Right atrium auricular region (tissue), 2 donors: ENCODE data around the gene NAT14. TPM values are rescaled to one million over a fixed set of nuclear protein-coding genes. Genes with fewer than 3 reads are reported as not detected.
A peak's percentile ranks its signal among the peaks of the same experiment; 100 is the strongest.
"Not testable (repeated sequence)": the region's sequence is repeated elsewhere in the genome, so short reads cannot be mapped to it uniquely, and the experiment has no call there.

Experiments used
- DNase-seq: peaks from one replicate; pipeline ENCODE4 v3.0.0-alpha.2; 2019; ENCODE audit warnings: low spot score
- H3K27ac ChIP-seq, 2 donors: fragments of 200-600 bp; sonication (generic); 1 replicate in 1 of 2; 2 replicates in 1 of 2; pipeline ENCODE4 v1.5.1; 2016 to 2019
- H3K27me3 ChIP-seq, 2 donors: fragments of 200-600 bp; sonication (generic); one replicate each; pipeline versions ENCODE4 v1.5.1 to v1.6.0; 2017 to 2019
- H3K36me3 ChIP-seq: fragments of 200-600 bp; sonication (generic); one replicate; pipeline ENCODE4 v1.5.1; 2016
- H3K4me1 ChIP-seq, 2 donors: fragments of 200-600 bp; sonication (generic); one replicate each; pipeline versions ENCODE4 v1.5.1 to v1.6.0; 2017 to 2019
- H3K4me3 ChIP-seq, 2 donors: fragments of 200-600 bp; sonication (generic); 1 replicate in 1 of 2; 2 replicates in 1 of 2; pipeline ENCODE4 v1.5.1; 2017 to 2019; ENCODE audit warnings: mild to moderate bottlenecking in 1 of 2, moderate library complexity in 1 of 2
- H3K9me3 ChIP-seq, 2 donors: fragments of 200-600 bp; sonication (generic); one replicate each; pipeline ENCODE4 v1.5.1; 2019
- total RNA-seq, 2 donors: library from RNA; depleted of rRNA; stranded (reverse); fragments of >200 nt; gene quantifications; one replicate each; pipeline ENCODE4 v1.1.0, GENCODE V29; 2016
- TF ChIP-seq, protein P1 (sequence below), 2 donors: fragments of 200-600 bp; sonication (generic); IDR thresholded peaks; one replicate each; pipeline ENCODE4 v1.5.1; 2019; ENCODE audit warnings: antibody characterized with exemption in 2 of 2

Gene NAT14
- total RNA-seq, 2 donors from 2014 or later: 2.3 to 7.0 TPM

DNA sequence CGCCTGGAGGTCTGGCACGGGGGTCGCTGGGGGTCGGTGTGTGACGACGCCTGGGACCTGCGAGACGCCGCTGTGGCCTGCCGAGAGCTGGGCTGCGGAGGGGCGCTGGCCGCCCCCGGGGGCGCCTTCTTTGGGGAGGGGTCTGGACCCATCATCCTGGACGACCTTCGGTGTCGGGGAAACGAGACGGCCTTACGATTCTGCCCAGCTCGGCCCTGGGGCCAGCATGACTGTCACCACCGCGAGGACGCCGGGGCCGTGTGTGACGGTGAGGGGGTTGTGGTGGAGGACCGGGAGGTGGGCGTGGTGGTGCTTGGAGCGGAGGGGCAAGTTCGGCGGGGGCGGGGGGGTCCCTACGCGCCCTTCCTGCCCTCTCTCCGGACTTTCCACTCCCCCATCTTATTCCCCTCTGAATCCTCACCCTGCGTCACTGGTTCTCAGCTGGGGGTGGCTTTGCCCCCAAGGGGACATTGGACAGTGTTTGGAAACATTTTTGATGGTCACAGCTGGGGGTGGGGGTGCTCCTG is 8.7 kb downstream of the NAT14 start:
- no peaks in the 10 kb centered on the region for H3K9me3 ChIP-seq
- H3K27me3 ChIP-seq: no peaks in the 10 kb centered on the region
- TF ChIP-seq, protein P1, sequence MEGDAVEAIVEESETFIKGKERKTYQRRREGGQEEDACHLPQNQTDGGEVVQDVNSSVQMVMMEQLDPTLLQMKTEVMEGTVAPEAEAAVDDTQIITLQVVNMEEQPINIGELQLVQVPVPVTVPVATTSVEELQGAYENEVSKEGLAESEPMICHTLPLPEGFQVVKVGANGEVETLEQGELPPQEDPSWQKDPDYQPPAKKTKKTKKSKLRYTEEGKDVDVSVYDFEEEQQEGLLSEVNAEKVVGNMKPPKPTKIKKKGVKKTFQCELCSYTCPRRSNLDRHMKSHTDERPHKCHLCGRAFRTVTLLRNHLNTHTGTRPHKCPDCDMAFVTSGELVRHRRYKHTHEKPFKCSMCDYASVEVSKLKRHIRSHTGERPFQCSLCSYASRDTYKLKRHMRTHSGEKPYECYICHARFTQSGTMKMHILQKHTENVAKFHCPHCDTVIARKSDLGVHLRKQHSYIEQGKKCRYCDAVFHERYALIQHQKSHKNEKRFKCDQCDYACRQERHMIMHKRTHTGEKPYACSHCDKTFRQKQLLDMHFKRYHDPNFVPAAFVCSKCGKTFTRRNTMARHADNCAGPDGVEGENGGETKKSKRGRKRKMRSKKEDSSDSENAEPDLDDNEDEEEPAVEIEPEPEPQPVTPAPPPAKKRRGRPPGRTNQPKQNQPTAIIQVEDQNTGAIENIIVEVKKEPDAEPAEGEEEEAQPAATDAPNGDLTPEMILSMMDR (IDR thresholded peaks at IDR 0.05): no peak
- no peak for DNase-seq
- peak overlapping the region; percentile 74 to 86 for H3K27ac ChIP-seq
- H3K36me3 ChIP-seq: no peaks in the 10 kb centered on the region
- H3K4me3 ChIP-seq: peak overlapping the region in 1 of 2 donors; percentile 44
- peaks cover 0 to 26% of the 10 kb centered on the region in 2 donors for H3K4me1 ChIP-seq

DNA sequence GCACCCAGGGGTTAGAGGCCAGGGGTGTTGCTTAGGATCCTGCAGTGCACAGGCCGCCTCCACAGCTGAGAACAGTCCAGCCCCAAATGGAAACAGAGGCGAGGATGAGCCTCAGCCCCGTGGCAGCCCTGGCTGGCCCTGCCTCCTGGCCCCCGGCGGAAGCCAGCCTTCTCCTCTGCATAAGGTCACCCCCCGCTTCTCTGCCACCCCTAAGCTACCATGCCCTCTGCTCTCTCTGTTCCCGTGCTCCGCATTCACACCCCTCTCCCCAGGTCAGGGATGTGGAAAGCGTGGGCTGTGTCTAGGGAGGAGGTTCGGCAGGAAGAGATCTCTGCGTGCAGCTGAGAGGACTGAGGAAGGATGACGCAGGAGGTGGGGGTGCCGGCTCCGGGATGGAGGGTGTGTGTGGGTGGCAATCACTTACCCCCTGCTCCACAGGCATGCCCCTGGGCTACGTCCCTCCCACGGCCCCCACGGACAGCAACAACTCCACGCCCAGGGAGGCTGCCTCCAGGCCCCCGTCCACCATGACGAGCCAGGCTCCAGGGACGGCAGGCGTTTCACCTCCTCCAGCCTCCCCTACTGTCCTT is 9.3 kb downstream of the NAT14 start:
- peaks cover 0 to 23% of the 10 kb centered on the region in 2 donors for H3K4me1 ChIP-seq

DNA sequence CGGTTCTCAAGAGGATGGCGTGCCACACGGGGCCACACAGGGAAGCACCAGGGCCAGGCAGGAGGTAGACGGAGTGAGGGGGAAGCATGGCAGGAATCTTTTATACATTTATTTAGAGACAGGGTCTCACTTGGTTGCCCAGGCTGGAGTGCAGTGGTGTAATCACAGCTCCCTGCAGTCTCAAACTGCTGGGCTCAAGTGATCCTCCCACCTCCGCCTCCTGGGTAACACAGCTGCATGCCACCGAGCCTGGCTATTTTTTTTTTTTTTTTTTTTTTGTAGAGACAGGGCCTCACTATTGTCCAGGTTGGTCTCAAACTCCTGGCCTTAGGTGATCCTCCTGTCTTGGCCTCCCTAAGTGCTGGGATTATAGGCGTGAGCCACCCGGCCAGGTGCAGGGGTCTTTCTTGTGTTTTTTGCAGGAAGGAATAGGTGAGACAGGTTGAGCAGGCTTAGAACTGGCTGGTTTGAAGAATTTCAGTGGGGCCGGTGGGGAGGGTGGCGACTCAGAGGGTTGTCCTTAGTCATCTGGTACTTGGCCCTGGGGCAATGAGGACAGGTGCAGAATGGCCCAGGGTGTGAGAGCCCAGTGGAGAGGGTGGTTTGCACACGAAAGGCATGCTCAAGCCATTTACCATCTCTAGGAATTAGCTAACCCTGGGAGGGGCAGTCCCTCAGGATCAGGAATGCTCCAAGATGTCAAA is 10.8 kb downstream of the NAT14 start:
- DNase-seq: no peak
- Histone ChIP-seq H3K4me1 (peaks cover 0 to 21% of the 10 kb centered on the region in 2 donors), H3K27me3 (no peaks in the 10 kb centered on the region), H3K9me3 (no peaks in the 10 kb centered on the region), H3K4me3 (no peak overlapping the region), H3K36me3 (no peaks in the 10 kb centered on the region), H3K27ac (no peak overlapping the region)
- TF ChIP-seq, protein P1 (IDR thresholded peaks at IDR 0.05): no peak

More for the DNA sequence above, 9.3 kb downstream of the NAT14 start:
- Histone ChIP-seq H3K36me3 (no peaks in the 10 kb centered on the region), H3K27me3 (no peaks in the 10 kb centered on the region), H3K4me3 (peak overlapping the region; percentile 23 to 44), H3K27ac (peak overlapping the region; percentile 74 to 86), H3K9me3 (no peaks in the 10 kb centered on the region)
- TF ChIP-seq, protein P1 (IDR thresholded peaks at IDR 0.05): no peak
- peak; percentile 79 for DNase-seq

DNA sequence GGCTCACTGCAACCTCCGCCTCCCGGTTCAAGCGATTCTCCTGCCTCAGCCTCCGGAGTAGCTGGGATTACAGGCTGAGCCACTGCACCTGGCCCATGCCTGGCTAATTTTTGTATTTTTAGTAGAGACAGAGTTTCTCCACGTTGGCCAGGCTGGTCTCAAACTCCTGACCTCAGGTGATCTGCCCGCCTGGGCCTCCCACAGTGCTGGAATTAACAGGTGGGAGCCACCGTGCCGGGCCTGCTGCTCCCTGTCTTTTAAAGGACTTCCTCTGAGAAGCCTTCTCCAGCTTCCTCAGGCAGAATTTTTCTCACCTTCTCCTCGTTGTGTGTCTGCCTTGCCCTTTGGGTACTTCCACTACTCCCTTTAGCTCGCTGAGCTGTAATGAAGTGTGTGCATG is 11.8 kb downstream of the NAT14 start:
- not testable (repeated sequence) for H3K36me3 ChIP-seq, H3K27ac ChIP-seq, H3K27me3 ChIP-seq, H3K4me3 ChIP-seq, DNase-seq, H3K9me3 ChIP-seq
- peaks cover 0 to 17% of the 10 kb centered on the region in 2 donors for H3K4me1 ChIP-seq

DNA sequence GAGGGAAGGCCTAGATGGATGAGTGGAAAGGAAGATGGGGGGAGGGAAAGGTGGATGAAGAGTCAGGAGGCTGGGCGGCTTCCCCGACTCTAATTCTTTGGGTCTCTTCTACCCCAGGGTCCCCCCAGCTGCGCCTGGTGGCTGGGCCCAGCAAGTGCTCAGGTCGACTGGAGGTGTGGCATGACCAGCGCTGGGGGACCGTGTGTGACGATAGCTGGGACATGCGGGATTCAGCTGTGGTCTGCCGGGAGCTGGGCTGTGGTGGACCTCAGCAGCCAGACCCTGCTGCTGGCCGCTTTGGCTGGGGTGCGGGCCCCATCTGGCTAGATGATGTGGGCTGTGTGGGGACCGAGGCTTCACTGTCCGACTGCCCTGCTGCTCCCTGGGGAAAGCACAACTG is 12.8 kb downstream of the NAT14 start:
- Histone ChIP-seq H3K27me3 (no peaks in the 10 kb centered on the region), H3K27ac (no peak overlapping the region), H3K36me3 (no peaks in the 10 kb centered on the region), H3K9me3 (no peaks in the 10 kb centered on the region), H3K4me3 (no peak overlapping the region), H3K4me1 (peaks cover 0 to 13% of the 10 kb centered on the region in 2 donors)
- TF ChIP-seq, protein P1 (IDR thresholded peaks at IDR 0.05): no peak
- no peak for DNase-seq

DNA sequence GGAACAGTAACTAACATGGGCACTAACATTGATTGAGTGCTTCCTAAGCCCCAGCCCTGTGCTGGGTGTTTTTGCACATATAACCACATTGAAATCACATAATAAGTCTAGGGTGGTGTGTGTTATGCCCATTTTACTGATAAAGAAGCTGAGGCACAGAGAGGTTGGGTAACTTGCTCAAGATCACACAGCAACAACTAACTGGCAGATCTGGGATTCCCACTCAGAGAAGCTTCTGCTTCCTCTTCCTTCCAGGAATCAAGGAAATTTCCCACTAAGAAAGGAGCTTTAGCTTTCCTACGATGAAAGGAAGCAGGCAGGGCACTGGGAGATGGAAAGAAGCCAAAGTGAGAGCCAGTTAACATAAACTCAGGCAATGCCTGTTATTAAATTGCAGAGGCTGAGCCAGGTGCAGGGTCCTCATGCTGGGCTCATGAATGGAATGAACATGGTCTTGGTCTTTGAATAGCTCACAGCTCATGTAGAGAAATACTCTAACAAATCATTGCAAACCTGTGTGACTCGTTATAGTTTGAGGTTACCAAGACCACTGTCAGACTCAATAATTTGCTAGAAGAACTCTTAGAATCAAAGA is 13.4 kb downstream of the NAT14 start:
- no peaks in the 10 kb centered on the region for H3K36me3 ChIP-seq

More for the DNA sequence above, 13.4 kb downstream of the NAT14 start:
- no peak overlapping the region for H3K4me3 ChIP-seq
- no peaks in the 10 kb centered on the region for H3K27me3 ChIP-seq
- DNase-seq: no peak
- H3K9me3 ChIP-seq: no peaks in the 10 kb centered on the region
- H3K27ac ChIP-seq: no peak overlapping the region
- TF ChIP-seq, protein P1 (IDR thresholded peaks at IDR 0.05): no peak
- peaks cover 0 to 9% of the 10 kb centered on the region in 2 donors for H3K4me1 ChIP-seq
